HL-60/S4 treated with retinoic acid at 250 ng/mL for 4 days and 3 days (cell line): Measurements from ENCODE around the gene SIK2.
"Not testable (repeated sequence)": the region's sequence is repeated elsewhere in the genome, so short reads cannot be mapped to it uniquely, and the experiment has no call there.

Experiments
- in situ Hi-C: fragments of 300-500 bp; cut with MboI; formaldehyde crosslinking; loops from 2 replicates; pipeline ENCODE4 v1.7.0; 2022; ENCODE audit warnings: low sequenced_read_pairs

Gene SIK2

GRCh38 chr11:111620518-111620917 lies 18.3 kb downstream of the SIK2 start:
- in situ Hi-C loops: no loop called here

- in situ Hi-C loops: no loop called here
Observed at GRCh38 chr11:111623527-111624030, 21.3 kb downstream of the SIK2 start.

- in situ Hi-C loops: no loop called here
Observed at GRCh38 chr11:111624608-111625007, 22.4 kb downstream of the SIK2 start.

- in situ Hi-C loops: no loop called here
Observed at GRCh38 chr11:111627591-111627990, 25.3 kb downstream of the SIK2 start.

GRCh38 chr11:111629499-111629898 lies 27.2 kb downstream of the SIK2 start:
- in situ Hi-C loops: no loop called here

GRCh38 chr11:111631024-111631665 lies 28.9 kb downstream of the SIK2 start:
- in situ Hi-C loops: no loop called here

GRCh38 chr11:111631666-111632039 lies 29.4 kb downstream of the SIK2 start:
- in situ Hi-C loops: no loop called here

GRCh38 chr11:111632516-111633220 lies 30.4 kb downstream of the SIK2 start:
- in situ Hi-C loops: no loop called here

GRCh38 chr11:111633248-111633647 lies 31.0 kb downstream of the SIK2 start:
- in situ Hi-C loops: no loop called here

GRCh38 chr11:111633756-111634362 lies 31.6 kb downstream of the SIK2 start:
- in situ Hi-C loops: no loop called here

GRCh38 chr11:111634981-111635705 lies 32.9 kb downstream of the SIK2 start:
- in situ Hi-C loops: no loop called here

GRCh38 chr11:111635706-111636045 lies 33.4 kb downstream of the SIK2 start:
- in situ Hi-C loops: no loop called here

- in situ Hi-C loops: no loop called here
Observed at GRCh38 chr11:111637885-111638284, 35.6 kb downstream of the SIK2 start.

GRCh38 chr11:111639226-111639925 lies 37.1 kb downstream of the SIK2 start:
- in situ Hi-C loops: no loop called here

- in situ Hi-C loops: no loop called here
Observed at GRCh38 chr11:111641339-111642015, 39.2 kb downstream of the SIK2 start.

- in situ Hi-C loops: no loop called here
Observed at GRCh38 chr11:111642542-111642941, 40.3 kb downstream of the SIK2 start.

GRCh38 chr11:111644922-111645321 lies 42.7 kb downstream of the SIK2 start:
- in situ Hi-C loops: no loop called here

GRCh38 chr11:111645657-111646316 lies 43.5 kb downstream of the SIK2 start:
- in situ Hi-C loops: no loop called here

GRCh38 chr11:111651336-111651735 lies 49.1 kb downstream of the SIK2 start:
- in situ Hi-C loops: not testable (repeated sequence)

- in situ Hi-C loops: no loop called here
Observed at GRCh38 chr11:111652184-111652583, 49.9 kb downstream of the SIK2 start.
